DOHH2 (cell line): ENCODE data around the gene CELA2B.
A peak's percentile ranks its signal among the peaks of the same experiment; 100 is the strongest.

Experiments
- H3F3A ChIP-seq: fragments of 200-600 bp; sonication (generic), shearing (Covaris generic); 2 replicates; pipeline ENCODE4 v1.6.0; 2016; ENCODE audit warnings: antibody characterized with exemption, mild to moderate bottlenecking; ENCODE audit not compliant: control insufficient read depth, insufficient read depth
- H3K27ac ChIP-seq: fragments of 200-600 bp; sonication (generic); 2 replicates; pipeline ENCODE4 v1.5.1; 2014; ENCODE audit warnings: low read depth, mild to moderate bottlenecking, low read length, moderate library complexity
- H3K27me3 ChIP-seq: fragments of 200-600 bp; sonication (generic); 2 replicates; pipeline ENCODE4 v1.6.1; 2014; ENCODE audit warnings: mild to moderate bottlenecking, low read length, mixed read lengths; ENCODE audit not compliant: control insufficient read depth
- H3K36me3 ChIP-seq: fragments of 200-600 bp; sonication (generic); 2 replicates; pipeline ENCODE4 v1.6.1; 2014; ENCODE audit warnings: mild to moderate bottlenecking, low read length, moderate library complexity, mixed read lengths; ENCODE audit not compliant: control insufficient read depth
- H3K4me1 ChIP-seq: fragments of 200-600 bp; sonication (generic); 2 replicates; pipeline ENCODE4 v1.6.1; 2014; ENCODE audit warnings: mild to moderate bottlenecking, low read length, mixed read lengths; ENCODE audit not compliant: control insufficient read depth
- H3K4me2 ChIP-seq: fragments of 200-600 bp; sonication (generic); 2 replicates; pipeline ENCODE4 v1.6.0; 2014; ENCODE audit warnings: mild to moderate bottlenecking, low read length, moderate library complexity
- H3K4me3 ChIP-seq: fragments of 200-600 bp; sonication (generic); 2 replicates; pipeline ENCODE4 v1.5.1; 2014; ENCODE audit warnings: mild to moderate bottlenecking, low read length, mixed read lengths
- H3K79me2 ChIP-seq: fragments of 200-600 bp; sonication (generic); 2 replicates; pipeline ENCODE4 v1.6.1; 2014; ENCODE audit warnings: mild to moderate bottlenecking, low read length, mixed read lengths; ENCODE audit not compliant: control insufficient read depth
- H3K9me2 ChIP-seq: fragments of 200-600 bp; sonication (generic); replicated peaks from 2 replicates; pipeline ENCODE4 v1.6.1; 2014; ENCODE audit warnings: mild to moderate bottlenecking, low read length, mixed read lengths; ENCODE audit not compliant: control insufficient read depth
- H3K9me3 ChIP-seq: fragments of 200-600 bp; sonication (generic); 2 replicates; pipeline ENCODE4 v1.6.1; 2014; ENCODE audit warnings: antibody characterized with exemption, low read length, mixed read lengths; ENCODE audit not compliant: control insufficient read depth, insufficient read depth
- H4K20me1 ChIP-seq: fragments of 200-600 bp; sonication (generic); 2 replicates; pipeline ENCODE4 v1.6.0; 2014; ENCODE audit warnings: low read depth, mild to moderate bottlenecking, antibody characterized with exemption, low read length, moderate library complexity; ENCODE audit not compliant: control insufficient read depth, insufficient read depth
- EZH2phosphoT487 ChIP-seq: fragments of 200-600 bp; sonication (generic); IDR thresholded peaks from 2 replicates; pipeline ENCODE4 v1.6.1; 2017; ENCODE audit warnings: borderline replicate concordance, mild to moderate bottlenecking, antibody characterized with exemption, low read length, moderate library complexity, mixed read lengths
- TF ChIP-seq, protein P1 (sequence below): fragments of 200-600 bp; sonication (generic); IDR thresholded peaks from one replicate; pipeline ENCODE4 v1.5.1; 2014; ENCODE audit warnings: antibody characterized with exemption, mild to moderate bottlenecking, low read depth, low read length; ENCODE audit not compliant: poor library complexity, severe bottlenecking

Gene CELA2B

DNA sequence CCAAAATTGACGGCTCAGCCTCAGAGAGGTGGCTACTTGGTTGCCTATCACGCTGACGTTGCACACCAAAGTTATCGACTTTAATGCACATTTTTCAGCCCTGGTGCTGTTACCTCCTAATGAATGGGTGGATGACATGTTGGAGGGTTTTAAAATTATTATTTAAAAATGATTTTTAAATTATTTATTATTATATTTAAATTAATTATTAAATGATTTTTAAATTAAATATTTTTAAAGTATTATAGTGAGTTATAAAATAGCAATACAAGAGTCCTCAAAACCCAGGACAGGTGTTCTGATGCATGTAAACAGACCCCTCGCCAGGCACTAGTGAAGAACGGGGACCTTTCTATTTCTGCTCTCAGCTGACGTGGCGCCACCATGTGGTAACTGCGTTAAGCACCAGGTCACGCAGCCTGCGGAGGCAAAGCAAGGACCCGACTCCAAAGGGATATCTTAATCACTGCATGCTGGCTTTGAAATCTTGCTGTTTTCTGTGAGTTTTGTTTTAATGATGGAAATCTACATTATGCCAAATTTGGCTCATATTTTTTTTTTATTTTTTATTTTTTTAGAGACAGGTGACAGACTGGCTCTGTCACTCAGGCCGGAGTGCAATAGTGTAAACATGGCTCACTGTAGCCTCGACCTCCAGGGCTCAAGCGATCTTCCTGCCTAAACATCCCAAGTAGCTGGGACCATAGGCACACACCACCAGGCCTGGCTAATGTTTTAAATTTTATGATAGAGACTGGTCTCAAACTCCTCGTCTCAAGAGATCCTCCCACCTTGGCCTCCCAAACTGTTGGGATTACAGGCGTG lies 25.5 kb downstream of the CELA2B start:
- Histone ChIP-seq H3K27ac (no peak overlapping the region), H4K20me1 (no peaks in the 10 kb centered on the region), H3K79me2 (no peaks in the 10 kb centered on the region)

DNA sequence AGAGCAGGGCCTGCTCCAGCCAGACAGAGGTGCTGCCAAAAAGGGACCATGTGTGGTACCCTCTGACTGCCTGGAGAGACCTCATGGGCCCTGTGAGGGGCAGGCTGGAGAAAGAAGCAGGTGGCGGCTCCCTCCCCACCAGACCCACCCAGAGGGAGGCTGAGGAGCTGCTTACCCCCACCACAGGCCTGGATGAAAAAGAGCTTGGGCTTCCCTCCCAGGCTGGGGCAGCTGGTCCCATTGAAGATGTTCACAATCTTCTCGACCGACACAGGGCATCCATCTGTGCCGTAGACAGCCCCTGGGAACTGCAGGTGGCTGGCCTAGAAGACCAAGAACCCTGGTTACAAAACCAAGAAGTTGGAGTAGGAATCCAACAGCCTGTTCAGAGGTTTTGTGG lies 28.5 kb downstream of the CELA2B start:
- TF ChIP-seq EZH2phosphoT487, result no peak
- TF ChIP-seq, protein P1, sequence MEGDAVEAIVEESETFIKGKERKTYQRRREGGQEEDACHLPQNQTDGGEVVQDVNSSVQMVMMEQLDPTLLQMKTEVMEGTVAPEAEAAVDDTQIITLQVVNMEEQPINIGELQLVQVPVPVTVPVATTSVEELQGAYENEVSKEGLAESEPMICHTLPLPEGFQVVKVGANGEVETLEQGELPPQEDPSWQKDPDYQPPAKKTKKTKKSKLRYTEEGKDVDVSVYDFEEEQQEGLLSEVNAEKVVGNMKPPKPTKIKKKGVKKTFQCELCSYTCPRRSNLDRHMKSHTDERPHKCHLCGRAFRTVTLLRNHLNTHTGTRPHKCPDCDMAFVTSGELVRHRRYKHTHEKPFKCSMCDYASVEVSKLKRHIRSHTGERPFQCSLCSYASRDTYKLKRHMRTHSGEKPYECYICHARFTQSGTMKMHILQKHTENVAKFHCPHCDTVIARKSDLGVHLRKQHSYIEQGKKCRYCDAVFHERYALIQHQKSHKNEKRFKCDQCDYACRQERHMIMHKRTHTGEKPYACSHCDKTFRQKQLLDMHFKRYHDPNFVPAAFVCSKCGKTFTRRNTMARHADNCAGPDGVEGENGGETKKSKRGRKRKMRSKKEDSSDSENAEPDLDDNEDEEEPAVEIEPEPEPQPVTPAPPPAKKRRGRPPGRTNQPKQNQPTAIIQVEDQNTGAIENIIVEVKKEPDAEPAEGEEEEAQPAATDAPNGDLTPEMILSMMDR, result no peak
- no peak overlapping the region for H3K4me2 ChIP-seq
- H4K20me1 ChIP-seq, result no peaks in the 10 kb centered on the region

More for the DNA sequence above, 25.5 kb downstream of the CELA2B start:
- Histone ChIP-seq H3K27me3 (no peaks in the 10 kb centered on the region), H3K9me3 (no peaks in the 10 kb centered on the region), H3F3A (no peaks in the 10 kb centered on the region), H3K4me1 (no peaks in the 10 kb centered on the region), H3K4me3 (no peak overlapping the region), H3K36me3 (no peaks in the 10 kb centered on the region), H3K4me2 (no peak overlapping the region), H3K9me2 (no peaks in the 10 kb centered on the region)
- TF ChIP-seq EZH2phosphoT487, result no peak
- TF ChIP-seq, protein P1, result peak; percentile 69

DNA sequence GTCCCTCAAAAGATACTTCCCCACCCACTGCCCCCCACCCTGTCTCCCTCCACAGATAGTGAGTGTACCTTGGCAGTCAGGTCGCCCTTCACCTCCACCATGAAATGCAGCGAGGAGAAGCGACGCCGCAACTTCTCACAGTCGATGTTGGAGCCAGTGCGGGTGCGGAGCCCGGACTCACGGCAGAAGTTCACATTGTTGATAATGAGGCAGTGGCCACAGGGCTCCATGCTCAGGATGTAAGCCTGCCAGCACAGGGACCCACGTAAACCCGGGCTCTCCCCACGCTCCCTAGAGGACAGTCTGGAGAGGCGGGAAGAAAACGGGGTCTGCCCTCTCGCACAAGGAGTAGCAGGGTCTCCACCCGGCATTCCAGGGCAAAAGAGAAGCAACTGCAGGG lies 30.9 kb downstream of the CELA2B start:
- no peaks in the 10 kb centered on the region for H3K79me2 ChIP-seq
- no peak overlapping the region for H3K4me3 ChIP-seq
- H3K4me2 ChIP-seq, result no peak overlapping the region
- H4K20me1 ChIP-seq, result no peaks in the 10 kb centered on the region
- H3F3A ChIP-seq, result no peaks in the 10 kb centered on the region
- H3K4me1 ChIP-seq, result peaks cover 15% of the 10 kb centered on the region
- no peaks in the 10 kb centered on the region for H3K9me3 ChIP-seq
- no peaks in the 10 kb centered on the region for H3K36me3 ChIP-seq
- H3K27me3 ChIP-seq, result no peaks in the 10 kb centered on the region
- no peak overlapping the region for H3K27ac ChIP-seq
- TF ChIP-seq, protein P1, result no peak
- no peak for TF ChIP-seq EZH2phosphoT487
- no peaks in the 10 kb centered on the region for H3K9me2 ChIP-seq

More for the DNA sequence above, 28.5 kb downstream of the CELA2B start:
- no peaks in the 10 kb centered on the region for H3K36me3 ChIP-seq
- no peak overlapping the region for H3K4me3 ChIP-seq
- H3K4me1 ChIP-seq, result peaks cover 15% of the 10 kb centered on the region
- H3K27ac ChIP-seq, result no peak overlapping the region
- H3K27me3 ChIP-seq, result no peaks in the 10 kb centered on the region
- no peaks in the 10 kb centered on the region for H3K9me2 ChIP-seq
- H3F3A ChIP-seq, result no peaks in the 10 kb centered on the region
- no peaks in the 10 kb centered on the region for H3K79me2 ChIP-seq
- H3K9me3 ChIP-seq, result no peaks in the 10 kb centered on the region
